ENCODE results near the gene CIBAR2.

DNA sequence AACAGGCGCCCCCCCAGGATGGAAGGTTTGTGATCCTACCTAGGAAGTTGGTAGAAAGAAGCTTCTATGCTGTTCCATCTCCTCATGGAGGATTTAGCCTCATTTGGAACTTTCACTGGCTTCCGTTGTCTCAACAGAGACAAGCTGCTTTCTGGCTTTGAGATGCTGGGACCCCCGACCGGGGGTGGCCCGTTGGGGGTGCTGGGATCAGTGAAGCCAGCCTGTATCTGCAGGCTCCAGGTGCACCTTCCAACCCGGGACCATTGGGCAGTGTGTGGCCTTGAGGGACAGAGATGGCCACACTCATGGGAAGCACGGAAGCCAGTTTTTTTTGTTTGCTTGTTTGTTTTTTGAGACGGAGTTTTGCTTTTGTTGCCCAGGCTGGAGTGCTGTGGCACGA, 15.4 kb downstream of the CIBAR2 start:
- TF ChIP-seq, protein P1, sequence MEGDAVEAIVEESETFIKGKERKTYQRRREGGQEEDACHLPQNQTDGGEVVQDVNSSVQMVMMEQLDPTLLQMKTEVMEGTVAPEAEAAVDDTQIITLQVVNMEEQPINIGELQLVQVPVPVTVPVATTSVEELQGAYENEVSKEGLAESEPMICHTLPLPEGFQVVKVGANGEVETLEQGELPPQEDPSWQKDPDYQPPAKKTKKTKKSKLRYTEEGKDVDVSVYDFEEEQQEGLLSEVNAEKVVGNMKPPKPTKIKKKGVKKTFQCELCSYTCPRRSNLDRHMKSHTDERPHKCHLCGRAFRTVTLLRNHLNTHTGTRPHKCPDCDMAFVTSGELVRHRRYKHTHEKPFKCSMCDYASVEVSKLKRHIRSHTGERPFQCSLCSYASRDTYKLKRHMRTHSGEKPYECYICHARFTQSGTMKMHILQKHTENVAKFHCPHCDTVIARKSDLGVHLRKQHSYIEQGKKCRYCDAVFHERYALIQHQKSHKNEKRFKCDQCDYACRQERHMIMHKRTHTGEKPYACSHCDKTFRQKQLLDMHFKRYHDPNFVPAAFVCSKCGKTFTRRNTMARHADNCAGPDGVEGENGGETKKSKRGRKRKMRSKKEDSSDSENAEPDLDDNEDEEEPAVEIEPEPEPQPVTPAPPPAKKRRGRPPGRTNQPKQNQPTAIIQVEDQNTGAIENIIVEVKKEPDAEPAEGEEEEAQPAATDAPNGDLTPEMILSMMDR (IDR thresholded peaks at IDR 0.05) = no peak
- TF ChIP-seq ZFX (IDR thresholded peaks at IDR 0.05; ENCODE audit: borderline replicate concordance) = no peak

Data from 22Rv1 (cell line).